Measurements from ENCODE around the gene TNN.

GRCh38 chr1:175134500-175134899 is 66.9 kb downstream of the TNN start:
- no peak for TF ChIP-seq CTCF (IDR thresholded peaks at IDR 0.05)
- TF ChIP-seq POLR2A (IDR thresholded peaks at IDR 0.05): no peak
